Dermis blood vessel endothelial cell (primary cell): ENCODE results near the gene BCAS1. TPM values are rescaled to one million over a fixed set of nuclear protein-coding genes. Genes with fewer than 3 reads are reported as not detected.
A peak's percentile ranks its signal among the peaks of the same experiment; 100 is the strongest.

ENCODE experiments used
- DNase-seq: peaks from one replicate; pipeline ENCODE4 v3.0.0; 2010
- total RNA-seq: library from RNA; depleted of rRNA; stranded (reverse); fragments of >200 nt; gene quantifications from 2 replicates; pipeline ENCODE4 v1.2.3, GENCODE V29; 2014

Gene BCAS1
- total RNA-seq, 1 donor from 2014 or later, result not detected

DNA sequence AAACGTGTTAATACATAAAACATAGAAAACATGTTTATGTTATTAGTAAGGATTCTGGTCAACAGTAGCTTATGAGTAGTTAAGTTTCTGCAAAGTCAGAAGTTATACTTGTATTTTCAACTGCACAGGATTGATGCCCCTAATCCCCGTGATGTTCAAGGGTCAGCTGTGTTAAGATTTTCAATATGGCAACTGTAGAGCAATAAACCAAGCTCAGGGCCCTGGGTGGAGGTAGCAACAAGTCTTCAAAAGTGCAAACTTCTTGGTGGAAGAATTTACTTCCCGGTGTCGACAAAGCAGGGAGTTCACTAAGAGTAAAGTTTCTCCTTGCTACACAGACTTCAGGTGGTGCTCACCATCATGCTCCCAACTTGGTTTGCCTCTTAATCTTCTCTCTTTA is 4.1 kb upstream of the BCAS1 start:
- no peak for DNase-seq

DNA sequence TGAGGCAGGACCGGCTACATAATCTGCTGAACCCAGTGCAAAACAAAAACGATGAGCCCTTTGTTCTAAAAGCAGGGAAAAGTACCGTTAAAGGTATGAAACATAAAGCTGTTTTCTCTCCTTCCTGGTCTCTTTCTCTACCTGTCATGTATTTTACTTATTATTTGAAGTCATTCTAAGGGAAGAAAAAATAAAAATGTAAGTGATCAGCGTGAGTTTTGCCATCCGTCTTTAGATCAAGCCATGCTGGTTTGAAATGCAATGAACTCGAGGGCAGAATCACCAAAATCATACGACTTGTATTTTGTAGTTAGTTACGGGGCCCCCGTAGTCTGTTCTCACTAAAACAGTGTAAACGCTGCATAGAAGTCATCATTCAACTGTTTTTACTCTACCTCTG is 2.9 kb upstream of the BCAS1 start:
- DNase-seq, result no peak

- no peak for DNase-seq
These were observed 858 bp downstream of the BCAS1 start for GRCh38 chr20:54069501-54069971.

- no peak for DNase-seq
These were observed 1.4 kb downstream of the BCAS1 start for GRCh38 chr20:54068966-54069365.

DNA sequence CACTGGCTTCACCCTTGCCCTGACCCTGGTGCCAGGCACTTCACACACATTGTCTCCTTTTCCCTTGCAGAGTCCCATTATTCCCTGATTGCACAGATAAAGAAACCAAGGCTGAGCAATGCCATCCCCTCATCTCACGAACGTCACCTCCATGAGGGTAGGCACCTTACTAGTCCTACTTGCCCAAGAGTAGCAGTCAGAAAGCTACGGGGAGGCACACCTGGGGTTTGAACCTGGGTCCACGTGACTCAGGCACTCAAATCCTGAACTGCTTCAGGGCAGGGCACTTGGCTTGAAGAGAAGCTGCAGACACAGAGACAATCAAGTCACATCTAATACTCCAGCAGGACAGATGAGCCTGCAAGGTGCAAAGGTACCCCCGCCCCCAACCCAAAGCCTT is 1.9 kb downstream of the BCAS1 start:
- no peak for DNase-seq

GRCh38 chr20:54067606-54068174 is 2.7 kb downstream of the BCAS1 start:
- DNase-seq, result no peak

GRCh38 chr20:54065601-54066038 is 4.8 kb downstream of the BCAS1 start:
- no peak for DNase-seq

DNA sequence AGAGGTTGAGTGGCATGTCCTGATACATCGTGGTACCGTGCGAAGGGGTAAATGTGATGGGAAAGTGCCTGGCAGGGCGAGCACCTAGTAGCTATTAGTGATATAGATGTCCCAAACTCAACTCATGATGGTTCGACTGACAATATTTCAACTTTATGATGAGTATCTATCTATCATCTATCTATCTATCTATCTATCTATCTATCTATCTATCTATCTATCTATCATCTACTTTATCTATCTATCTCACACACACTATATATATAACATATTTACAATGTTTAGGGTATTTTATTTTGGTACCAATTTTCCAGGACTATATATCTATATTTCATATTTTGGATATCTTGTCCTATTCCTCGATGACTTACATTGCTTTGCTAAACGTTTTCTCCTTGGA is 5.5 kb downstream of the BCAS1 start:
- no peak for DNase-seq

GRCh38 chr20:54063992-54064676 is 6.3 kb downstream of the BCAS1 start:
- no peak for DNase-seq

DNA sequence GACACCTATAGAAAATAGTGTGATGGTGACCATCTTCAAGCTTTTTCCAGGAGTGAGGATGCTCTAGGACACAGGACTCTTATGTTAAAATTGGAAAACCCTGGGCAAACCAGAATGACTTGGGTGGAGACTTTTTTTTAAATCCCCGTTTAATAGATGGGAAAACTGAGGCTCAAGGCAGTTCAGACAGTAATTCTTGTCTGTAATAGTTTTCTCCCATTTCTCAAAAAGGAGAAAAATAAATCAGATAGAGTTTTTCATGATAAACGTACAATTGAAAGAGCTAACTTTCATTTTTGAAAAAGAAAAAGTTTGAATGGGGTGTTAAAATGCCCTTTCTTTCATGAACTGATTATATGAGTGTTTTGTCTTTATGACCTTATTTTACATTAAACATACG is 6.8 kb downstream of the BCAS1 start:
- DNase-seq, result no peak

- peak; percentile 64 for DNase-seq
These were observed 7.5 kb downstream of the BCAS1 start for GRCh38 chr20:54062812-54063280.

- DNase-seq, result no peak
These were observed 9.1 kb downstream of the BCAS1 start for GRCh38 chr20:54061101-54061881.

GRCh38 chr20:54059691-54060364 is 10.6 kb downstream of the BCAS1 start:
- no peak for DNase-seq

DNA sequence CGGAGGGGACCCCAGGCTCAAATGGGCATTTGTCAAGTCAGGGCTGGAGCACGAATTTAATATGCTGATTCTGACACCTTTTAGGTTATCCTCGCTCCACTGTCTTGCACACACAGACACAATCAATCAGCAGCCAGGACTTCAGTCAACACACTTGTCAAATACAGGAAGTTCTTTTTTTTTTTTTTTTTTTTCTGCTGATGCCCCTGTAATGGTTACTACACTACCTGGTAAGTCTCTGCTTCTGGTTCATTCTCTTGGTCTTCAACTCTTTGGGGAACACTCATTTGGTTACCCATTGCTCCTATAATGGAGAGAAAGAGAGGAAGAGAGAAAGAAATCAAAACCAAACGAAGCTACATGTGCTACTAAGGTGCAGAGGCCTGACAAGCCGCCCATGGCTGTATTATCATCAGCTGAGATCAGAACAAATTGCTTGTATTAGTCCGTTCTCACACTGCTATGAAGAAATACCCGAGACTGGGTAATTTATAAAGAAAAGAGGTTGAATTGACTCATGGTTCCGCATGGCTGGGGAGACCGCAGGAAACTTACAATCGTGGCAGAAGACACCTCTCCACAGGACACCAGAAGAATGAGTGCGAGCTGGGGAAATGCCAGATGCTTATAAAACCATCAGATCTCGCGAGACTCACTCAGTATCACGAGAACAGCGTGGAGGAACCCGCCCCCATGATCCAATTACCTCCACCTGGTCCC is 11.8 kb downstream of the BCAS1 start:
- DNase-seq, result no peak

DNA sequence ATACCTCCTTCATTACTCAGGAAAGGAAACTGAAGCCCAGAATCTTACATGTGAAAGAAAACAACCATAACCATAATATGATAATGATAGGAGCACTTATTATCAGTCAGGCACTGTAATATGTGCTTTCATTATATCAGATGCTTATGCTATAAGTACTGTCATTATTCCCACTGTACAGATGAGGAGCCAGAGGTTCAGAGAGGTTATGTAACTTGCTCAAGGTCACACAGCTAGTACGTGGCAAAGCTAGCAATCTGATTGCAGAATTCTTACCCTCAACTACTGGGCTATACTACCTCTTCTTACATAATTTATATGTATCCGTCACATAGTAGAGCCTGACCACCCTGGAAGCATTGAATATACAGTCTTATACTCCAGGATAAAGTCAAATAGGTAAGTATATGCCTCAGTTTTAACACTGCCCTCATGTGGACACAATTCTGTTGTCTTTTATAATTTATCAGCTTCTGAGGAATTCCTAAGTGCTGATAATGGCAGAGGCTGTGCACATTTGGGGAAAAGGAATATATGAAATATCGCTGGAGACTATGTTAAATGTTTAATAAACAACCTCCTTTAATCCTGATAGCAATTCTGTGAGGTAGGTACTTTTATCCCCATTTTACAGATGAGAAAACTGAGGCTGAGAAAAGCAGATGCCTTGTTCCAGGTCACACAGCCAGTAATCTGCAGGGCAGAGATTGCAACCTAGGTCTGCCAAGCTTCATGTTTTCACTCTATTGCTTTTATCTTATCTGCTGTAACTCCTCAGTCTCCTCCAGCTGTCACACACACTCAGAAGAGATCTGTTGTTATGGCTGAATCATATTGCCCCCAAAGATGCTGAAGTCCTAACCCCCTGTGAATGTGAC is 13.4 kb downstream of the BCAS1 start:
- DNase-seq, result no peak

DNA sequence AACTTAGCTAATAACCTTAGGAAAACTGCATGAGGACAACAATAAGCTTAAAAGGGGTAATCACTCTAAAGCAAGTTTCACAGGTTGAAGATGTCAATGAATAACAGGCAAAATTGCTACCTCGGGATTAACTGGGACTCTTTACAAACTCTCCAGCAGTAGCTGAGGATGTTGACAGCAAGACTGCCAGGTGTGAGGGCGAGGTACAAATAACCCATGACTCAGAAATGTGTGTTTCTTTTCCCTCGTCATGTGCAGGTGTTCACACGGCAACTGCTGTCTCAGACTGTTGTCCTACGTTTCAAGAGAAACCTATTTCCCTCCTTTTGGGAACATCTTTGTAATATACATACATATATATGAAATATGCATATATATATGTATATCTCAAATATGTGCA is 15.9 kb downstream of the BCAS1 start:
- no peak for DNase-seq

DNA sequence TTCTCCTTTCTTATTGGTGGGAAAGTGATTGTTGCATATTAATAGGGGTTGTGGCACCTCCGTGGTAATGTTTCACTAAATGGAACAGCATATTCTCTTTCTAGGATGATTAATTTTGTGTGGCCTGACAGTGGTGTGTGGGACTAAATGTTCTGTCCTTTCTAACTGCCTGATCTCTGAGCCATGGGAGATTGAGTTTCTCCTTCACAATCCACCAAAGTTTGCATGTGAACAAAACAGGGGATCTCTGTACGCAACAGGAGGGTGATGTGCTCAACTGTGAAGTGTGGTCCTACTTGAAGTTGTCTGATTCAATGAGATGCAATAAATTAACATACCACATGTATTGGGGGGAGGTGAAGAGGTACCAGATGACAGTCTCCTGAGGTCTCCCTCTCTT is 19.3 kb downstream of the BCAS1 start:
- no peak for DNase-seq

DNA sequence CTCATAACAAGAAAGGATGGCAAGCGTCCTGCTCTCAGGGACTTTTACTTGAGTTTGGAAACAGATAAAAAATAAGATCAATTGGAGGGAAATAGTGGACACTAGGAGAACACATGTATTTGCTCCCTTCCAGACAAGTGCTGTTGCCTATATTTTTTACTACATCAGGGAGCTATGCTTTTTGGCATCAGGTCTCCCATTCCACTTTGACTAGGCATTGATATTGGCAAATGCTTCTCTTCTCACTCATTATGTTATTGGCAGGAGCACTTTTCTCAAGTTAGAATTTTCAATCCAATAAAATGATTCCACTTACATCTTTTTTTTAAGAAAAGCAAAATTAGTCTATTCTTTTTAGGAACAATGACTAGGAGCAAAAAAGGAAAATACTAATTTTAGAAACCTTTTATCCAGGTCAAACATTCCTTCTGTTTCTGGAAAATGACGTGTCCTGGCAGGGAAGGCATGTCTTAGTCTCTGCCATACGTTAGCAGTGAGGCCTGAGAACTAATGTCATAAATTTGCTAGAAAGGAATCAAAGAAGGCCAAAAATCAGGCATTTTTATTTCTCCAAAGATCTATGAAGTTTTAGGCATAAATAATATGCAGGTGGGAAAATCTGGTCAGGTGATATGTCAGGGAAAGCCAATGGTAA is 21.4 kb downstream of the BCAS1 start:
- no peak for DNase-seq

GRCh38 chr20:54048481-54048880 is 21.9 kb downstream of the BCAS1 start:
- DNase-seq, result no peak

DNA sequence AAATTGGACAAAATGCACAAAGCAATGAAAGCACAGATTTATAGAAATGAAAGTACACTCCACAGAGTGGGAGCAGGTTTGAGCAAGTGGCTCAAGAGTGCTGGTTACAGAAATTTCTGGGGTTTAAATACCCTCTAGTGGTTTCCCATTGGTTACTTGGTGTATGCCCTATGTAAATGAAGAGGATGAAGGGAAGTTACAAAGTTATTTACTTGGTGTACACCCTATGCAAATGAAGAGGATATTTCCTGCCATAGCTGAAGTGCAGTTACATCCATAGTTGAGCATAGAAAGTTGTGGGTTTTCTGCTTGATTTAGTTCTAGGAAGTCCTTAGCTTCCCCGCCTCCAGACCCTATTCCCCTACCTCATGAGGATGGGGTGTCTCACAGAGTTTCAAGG is 22.7 kb downstream of the BCAS1 start:
- DNase-seq, result no peak

DNA sequence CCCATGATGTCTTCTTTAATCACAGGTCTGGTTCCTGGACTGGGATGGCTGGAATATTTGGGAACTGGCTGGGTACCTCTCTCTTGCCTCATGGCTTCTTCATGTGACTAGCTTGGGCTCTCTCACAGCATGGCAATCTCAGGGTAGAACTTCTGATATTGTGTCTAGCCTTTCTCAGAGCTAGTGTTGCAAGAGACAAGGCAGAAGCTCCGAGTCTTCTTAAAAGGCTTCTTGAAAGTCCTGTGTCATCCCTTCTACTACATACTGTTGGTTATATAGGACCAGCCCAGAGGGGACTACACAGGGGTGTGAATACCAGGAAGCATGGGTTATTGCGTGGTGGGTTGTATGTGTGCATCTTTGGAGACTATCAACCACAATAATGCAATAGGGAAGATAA is 23.3 kb downstream of the BCAS1 start:
- no peak for DNase-seq
